GM13976 (cell line): ENCODE data around the gene MTHFSD.

Experiments
- DNase-seq: peaks from one replicate; pipeline ENCODE4 v3.0.0; 2012; ENCODE audit warnings: low spot score
- CTCF ChIP-seq: IDR thresholded peaks from 2 replicates; pipeline ENCODE4 v1.5.1; 2012; ENCODE audit warnings: borderline replicate concordance, mild to moderate bottlenecking; ENCODE audit not compliant: insufficient read depth; ENCODE audit errors: extremely low read depth, missing control alignments, control extremely low read depth
- in situ Hi-C: fragments of 300-500 bp; cut with MboI; formaldehyde crosslinking; loops from one replicate; pipeline ENCODE4 v1.12.0; 2022; ENCODE audit warnings: low sequenced_read_pairs, mixed read lengths, inconsistent platforms; ENCODE audit not compliant: unreplicated experiment

MTHFSD gene

DNA sequence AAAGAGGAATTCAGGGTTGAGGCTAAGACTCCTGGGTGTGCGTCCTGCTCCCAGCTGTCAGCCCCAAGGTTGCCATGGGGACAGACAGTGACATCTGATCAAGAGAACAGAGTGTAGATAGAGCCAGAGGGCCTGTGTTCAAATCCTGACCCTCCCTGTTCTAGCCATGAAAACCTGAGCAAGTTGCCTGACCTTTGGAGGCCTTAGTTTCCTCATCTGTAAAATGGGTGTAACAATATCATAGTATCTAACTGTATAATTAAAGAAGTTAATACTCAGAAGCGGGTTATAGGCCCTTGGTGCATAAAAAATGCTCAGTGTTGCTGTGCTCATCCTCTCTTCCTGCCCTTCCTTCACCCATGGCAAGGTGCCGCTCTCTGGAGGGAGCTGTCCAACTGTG lies 73.4 kb downstream of the MTHFSD start:
- in situ Hi-C loops: no loop called here
- no peak for TF ChIP-seq CTCF
- no peak for DNase-seq

DNA sequence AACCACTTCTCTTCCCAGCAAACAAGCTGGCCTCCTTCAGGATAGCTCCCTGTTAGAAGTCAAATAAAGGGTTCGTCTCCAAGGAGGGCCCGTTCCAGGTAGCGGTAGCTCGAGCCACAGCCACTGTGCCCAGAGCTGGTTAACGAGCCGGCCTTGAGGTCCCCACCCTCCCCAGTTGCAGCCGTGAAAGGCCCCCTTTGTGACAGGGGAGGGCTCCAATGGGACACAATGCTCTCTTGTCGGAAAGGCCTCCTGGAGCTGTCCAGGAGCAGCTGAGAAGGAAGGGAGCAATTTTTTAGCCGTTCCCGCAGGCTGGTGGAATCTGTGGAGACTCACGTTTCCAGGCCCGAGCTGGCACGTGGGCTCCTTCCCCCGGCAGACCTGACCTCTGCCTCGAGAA lies 74.6 kb downstream of the MTHFSD start:
- DNase-seq: no peak
- in situ Hi-C loops: no loop called here
- TF ChIP-seq CTCF: no peak
